Occipital lobe (tissue), 2 donors: Measurements from ENCODE around the gene NPC1L1. TPM values are rescaled to one million over a fixed set of nuclear protein-coding genes. Genes with fewer than 3 reads are reported as not detected.
"Not testable (repeated sequence)": the region's sequence is repeated elsewhere in the genome, so short reads cannot be mapped to it uniquely, and the experiment has no call there.

Experiments
- DNase-seq: peaks from one replicate; lab custom pipeline; 2025; lab: John Stamatoyannopoulos, UW
- total RNA-seq: library from RNA; depleted of rRNA; stranded (reverse); fragments of >200 nt; gene quantifications from one replicate; pipeline ENCODE4 v1.2.3, GENCODE V29; 2014

Gene NPC1L1
- total RNA-seq, 1 donor from 2014 or later: 0.16 TPM

GRCh38 chr7:44506592-44507288, 34.4 kb downstream of the NPC1L1 start:
- not testable (repeated sequence) for DNase-seq

- no peak for DNase-seq
These were observed 35.5 kb downstream of the NPC1L1 start for GRCh38 chr7:44505595-44505994.

DNA sequence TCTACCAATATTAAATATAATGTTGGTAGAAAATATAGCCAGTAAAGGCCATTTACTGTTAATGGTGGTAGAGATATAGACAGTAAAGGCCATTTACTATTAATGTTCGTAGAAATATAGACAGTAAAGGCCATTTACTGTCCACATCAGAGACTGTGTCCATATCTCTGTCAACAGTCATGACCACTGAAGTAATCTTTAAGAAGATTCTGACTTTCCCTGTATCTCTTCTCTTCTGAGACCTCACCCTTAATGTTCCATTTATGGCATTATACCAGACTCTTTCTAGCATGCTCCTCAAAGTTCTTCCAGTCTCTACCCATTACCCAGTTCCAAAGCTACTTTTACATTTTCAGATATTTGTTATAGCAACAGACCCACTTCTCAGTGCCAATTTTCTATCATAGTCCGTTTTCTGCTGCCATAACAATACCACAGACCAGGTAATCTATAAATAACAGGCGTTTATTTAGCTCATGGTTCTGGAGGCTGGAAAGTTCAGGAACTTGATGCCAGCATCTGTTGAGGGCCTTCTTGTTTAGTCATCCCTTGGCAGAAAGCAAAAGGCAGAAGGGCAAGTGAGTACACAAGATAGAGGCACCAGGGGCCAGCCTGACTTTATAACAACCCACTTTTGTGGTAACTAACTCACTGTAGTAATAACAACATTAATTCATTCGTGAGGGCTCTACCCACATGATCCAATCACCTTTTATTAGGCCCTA, 42.7 kb downstream of the NPC1L1 start:
- DNase-seq: no peak

GRCh38 chr7:44497155-44498027, 43.7 kb downstream of the NPC1L1 start:
- DNase-seq: no peak

GRCh38 chr7:44496385-44496784, 44.7 kb downstream of the NPC1L1 start:
- no peak for DNase-seq

DNA sequence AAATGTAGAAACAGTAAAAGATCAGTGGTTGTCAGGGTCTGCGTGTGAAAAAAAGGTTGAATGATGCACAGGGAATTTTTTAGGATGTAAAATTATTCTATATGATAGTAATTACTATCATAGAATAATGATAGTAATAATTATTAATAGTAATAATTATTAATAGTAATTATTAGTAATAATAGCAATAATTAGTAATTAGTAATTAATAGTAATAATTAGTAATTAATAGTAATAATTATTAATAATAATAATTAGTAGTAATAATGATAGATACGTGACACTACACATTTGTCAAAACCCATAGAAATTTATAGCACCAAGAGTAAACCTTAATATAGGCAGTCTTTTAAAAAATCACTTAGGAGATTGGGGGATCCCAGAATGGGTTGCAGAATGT, 46.2 kb downstream of the NPC1L1 start:
- DNase-seq: no peak

GRCh38 chr7:44491229-44491628, 49.9 kb downstream of the NPC1L1 start:
- DNase-seq: no peak

- peak; percentile 71 for DNase-seq
These were observed 50.6 kb downstream of the NPC1L1 start, which contains the start of gene NUDCD3 for GRCh38 chr7:44490351-44491200. TSS of gene NUDCD3 (minus strand) at chr7:44490658. CDS start at chr7:44490600, 58 bp downstream.

DNA sequence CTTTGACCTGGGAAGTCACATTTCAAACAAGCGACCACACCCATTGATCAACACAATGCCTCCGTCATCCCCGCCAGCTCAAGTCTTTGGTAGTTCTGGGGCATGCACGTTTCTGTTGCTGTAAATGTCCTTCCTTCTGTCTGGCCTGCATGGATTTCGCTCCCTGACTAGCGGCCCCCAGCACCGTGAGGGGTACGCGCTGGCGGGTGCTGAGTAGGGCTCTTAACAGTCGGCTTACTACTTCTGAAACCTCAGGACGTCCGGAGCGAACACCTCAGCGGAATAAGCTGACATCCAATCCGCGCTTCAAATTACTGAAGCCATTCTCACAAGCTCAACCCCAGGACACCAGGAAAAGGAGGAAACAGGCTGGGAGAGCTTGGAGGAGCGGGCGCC, 51.2 kb downstream of the NPC1L1 start:
- DNase-seq: no peak

- no peak for DNase-seq
These were observed 52.2 kb downstream of the NPC1L1 start for GRCh38 chr7:44488955-44489354.

DNA sequence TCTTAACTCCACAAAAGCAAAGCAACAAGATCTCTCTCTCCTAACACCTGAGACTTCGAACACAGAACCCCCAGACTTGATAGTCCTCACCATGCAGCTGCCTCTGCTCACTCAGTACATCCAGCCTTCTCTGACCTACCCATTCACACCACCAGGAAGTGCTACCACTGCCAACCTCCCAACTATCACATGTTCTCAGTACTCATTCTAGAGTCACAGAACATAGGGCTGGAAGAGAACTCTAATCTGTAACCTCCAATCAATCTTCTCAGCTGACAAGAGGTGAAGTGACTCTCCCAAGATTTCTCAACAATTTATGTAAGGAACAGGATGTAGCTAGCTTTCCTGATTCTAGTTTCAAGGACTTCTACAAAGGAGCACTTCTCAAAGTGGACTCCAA, 54.4 kb downstream of the NPC1L1 start:
- no peak for DNase-seq

GRCh38 chr7:44486001-44486400, 55.1 kb downstream of the NPC1L1 start:
- DNase-seq: no peak

GRCh38 chr7:44484482-44485313, 56.4 kb downstream of the NPC1L1 start:
- no peak for DNase-seq

GRCh38 chr7:44482502-44483485, 58.3 kb downstream of the NPC1L1 start:
- no peak for DNase-seq

GRCh38 chr7:44477938-44478337, 63.2 kb downstream of the NPC1L1 start:
- DNase-seq: no peak

GRCh38 chr7:44477063-44477830, 63.9 kb downstream of the NPC1L1 start:
- peak; percentile 35 for DNase-seq

GRCh38 chr7:44476313-44476712, 64.8 kb downstream of the NPC1L1 start:
- DNase-seq: no peak

DNA sequence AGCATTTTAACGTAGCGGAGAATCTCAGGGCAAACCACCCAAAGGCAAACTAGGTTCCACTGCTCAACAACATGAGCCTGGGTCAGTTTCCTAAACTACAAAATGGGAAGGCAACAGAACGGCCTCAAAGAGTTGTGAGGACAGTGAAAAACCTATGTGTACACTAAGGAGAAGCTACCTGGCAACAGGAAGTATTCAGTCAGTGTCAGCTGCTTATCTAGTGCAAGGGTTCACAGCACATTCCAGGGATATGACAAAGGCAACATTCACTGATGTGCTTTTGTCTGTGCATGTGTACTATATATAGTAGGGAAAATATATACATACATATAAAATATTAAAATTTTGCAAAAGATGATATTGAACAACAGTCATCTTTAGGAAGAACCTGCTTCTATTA, 67.8 kb downstream of the NPC1L1 start:
- no peak for DNase-seq
